Heart left ventricle (tissue), 16 donors: ENCODE data around the gene SLC4A7. TPM values are rescaled to one million over a fixed set of nuclear protein-coding genes. Genes with fewer than 3 reads are reported as not detected.
"Not testable (repeated sequence)": the region's sequence is repeated elsewhere in the genome, so short reads cannot be mapped to it uniquely, and the experiment has no call there.

ENCODE experiments used
- ATAC-seq, 4 donors: fragments of 200-7000 bp; cut with Tn5 transposase; one replicate each; pipeline ENCODE4 v1.9.1; 2020 to 2022; ENCODE audit warnings: moderate library complexity in 4 of 4, mild to moderate bottlenecking in 3 of 4, moderate number of reproducible peaks in 1 of 4
- DNase-seq, 5 donors: peaks; one replicate each; pipeline ENCODE4 v3.0.0-alpha.2; 2020
- H3K27ac ChIP-seq, 12 donors: fragments of 200-600 bp; sonication (generic) in 4 of 12; one replicate each; pipeline versions ENCODE4 v1.5.0 to v1.8.0; 2016 to 2022; ENCODE audit warnings: mild to moderate bottlenecking in 2 of 12
- H3K27me3 ChIP-seq, 9 donors: fragments of 200-600 bp; sonication (generic) in 2 of 9; one replicate each; pipeline versions ENCODE4 v1.5.1 to v1.8.0; 2016 to 2022; ENCODE audit warnings: mild to moderate bottlenecking in 3 of 9
- H3K36me3 ChIP-seq, 9 donors: fragments of 200-600 bp; sonication (generic) in 2 of 9; one replicate each; pipeline versions ENCODE4 v1.5.0 to v1.8.0; 2018 to 2022; ENCODE audit warnings: mild to moderate bottlenecking in 2 of 9
- H3K4me1 ChIP-seq, 12 donors: fragments of 200-600 bp; sonication (generic) in 4 of 12; one replicate each; pipeline versions ENCODE4 v1.5.0 to v1.8.0; 2016 to 2022; ENCODE audit warnings: mild to moderate bottlenecking in 3 of 12
- H3K4me3 ChIP-seq, 12 donors: fragments of 200-600 bp; sonication (generic) in 4 of 12; one replicate each; pipeline versions ENCODE4 v1.5.0 to v1.8.0; 2017 to 2022; ENCODE audit warnings: mild to moderate bottlenecking in 9 of 12, moderate library complexity in 4 of 12
- H3K9me3 ChIP-seq, 12 donors: fragments of 200-600 bp; sonication (generic) in 4 of 12; one replicate each; pipeline versions ENCODE4 v1.5.0 to v1.8.0; 2016 to 2022; ENCODE audit warnings: mild to moderate bottlenecking in 1 of 12
- CTCF ChIP-seq, 12 donors: fragments of 200-600 bp; sonication (generic) in 4 of 12; IDR thresholded peaks; one replicate each; pipeline versions ENCODE4 v1.5.0 to v1.8.0; 2018 to 2022; ENCODE audit warnings: antibody characterized with exemption in 12 of 12, mild to moderate bottlenecking in 5 of 12
- POLR2A ChIP-seq, 2 donors: fragments of 450-650 bp; IDR thresholded peaks; one replicate each; pipeline ENCODE4 v1.6.1; 2017; ENCODE audit warnings: antibody characterized with exemption in 2 of 2, mild to moderate bottlenecking in 2 of 2, moderate library complexity in 2 of 2
- WGBS, 4 donors: extraction: QIAGEN DNeasy Blood & Tissue Kit in 2 of 4; methylation state at CpG; one replicate each; pipeline versions ENCODE4 v1.1.5 to v1.1.7; 2013 to 2018; 5-methylcytosine and 5-hydroxymethylcytosine counted together
- intact Hi-C, 10 donors: fragments of 100-400 bp; cut with DNase I; formaldehyde crosslinking; loops; one replicate each; pipeline versions ENCODE4 v1.11.1 to v1.14.2; 2022
- polyA plus RNA-seq, 2 donors: library from polyadenylated mRNA; stranded (reverse); fragments of 200-250 nt; gene quantifications; one replicate each; pipeline ENCODE4 v1.2.3, GENCODE V29; 2013
- total RNA-seq, 9 donors: library from RNA; depleted of rRNA in 2 of 9; stranded (reverse); fragments of >200 nt in 2 of 9; fragmentation: NEBNext Ultra II Directional in 3 of 9; extraction: Animal tissue kit (Norgen Biotek cat#: 25700) in 3 of 9; gene quantifications; one replicate each; pipeline versions ENCODE4 v1.1.0 to v1.2.4, GENCODE V29; 2016 to 2023
- donor health status: ischemic (EF 13 %, LVEDD 7.1; RV severe dilation, severe dysfunction).
- donor health status: healthy with polysubstance abuse.
- donor health status: DM: no; HTN: yes; CAD: no.
- donor health status: DM: no; HTN: no; CAD: no.
- donor health status: ischemic (EF 25% LVEDD 6.9; RV normal size, moderate dysfunction).
- donor health status: ischemic (EF 25% LVEDD 5.7; RV mildly dilated, moderate dysfunction).
- donor health status: healthy.
- donor health status: DM: yes; HTN: yes; CAD: no.
- donor health status: ischemic (EF 35%, LVEDD 5.7; RV mildly dilated, moderate dysfunction).
- donor health status: nonischemic (EF 11% LVEDD 7.7; RV severe dilation, severe dysfunction).
- donor health status: DM: yes; HTN: yes; CAD: no.
- donor health status: PGD.
- donor health status: ischemic (EF 29% LVEDD 5.4; RV normal size, mild dysfunction).
- donor health status: nonischemic (EF 23%, LVEDD 6.1; RV moderate dilation, normal function).

SLC4A7 gene
- total and polyA plus RNA-seq, 11 donors: 2.2 to 25.4 (median 15.0) TPM

- 93 to 99% (median 96%) methylated on average over 2 of the region's 2 CpGs for WGBS, 4 donors
- intact Hi-C loops: no loop called here
These were observed 54.3 kb downstream of the SLC4A7 start for GRCh38 chr3:27429909-27430308.

GRCh38 chr3:27428446-27428845, 55.7 kb downstream of the SLC4A7 start:
- intact Hi-C loops: no loop called here
- Histone ChIP-seq H3K27ac (no peak overlapping the region), H3K4me3 (no peak overlapping the region), H3K9me3 (no peaks in the 10 kb centered on the region), H3K4me1 (peaks cover 0 to 7% (median 0%) of the 10 kb centered on the region in 12 donors), H3K27me3 (no peaks in the 10 kb centered on the region), H3K36me3 (peaks cover 0 to 64% (median 24%) of the 10 kb centered on the region in 9 donors)
- DNase-seq (no peak), ATAC-seq (no peak)
- no peak for TF ChIP-seq CTCF (IDR thresholded peaks at IDR 0.05)
- no peak for TF ChIP-seq POLR2A (IDR thresholded peaks at IDR 0.05)

More at GRCh38 chr3:27429909-27430308, 54.3 kb downstream of the SLC4A7 start:
- no peak for TF ChIP-seq CTCF (IDR thresholded peaks at IDR 0.05)
- TF ChIP-seq POLR2A (IDR thresholded peaks at IDR 0.05): no peak
- Histone ChIP-seq H3K27me3 (no peaks in the 10 kb centered on the region), H3K9me3 (no peaks in the 10 kb centered on the region), H3K4me1 (peaks cover 0 to 7% (median 0%) of the 10 kb centered on the region in 12 donors), H3K4me3 (no peak overlapping the region), H3K27ac (no peak overlapping the region), H3K36me3 (peaks cover 0 to 70% (median 36%) of the 10 kb centered on the region in 9 donors)
- DNase-seq (no peak), ATAC-seq (no peak)

- peaks cover 0 to 58% (median 19%) of the 10 kb centered on the region in 9 donors for H3K36me3 ChIP-seq
- no peak for DNase-seq
- ATAC-seq: no peak
- 38 to 48% (median 45%) methylated on average over 1 of the region's 1 CpG for WGBS, 4 donors
- H3K4me3 ChIP-seq: no peak overlapping the region
- intact Hi-C loops: no loop called here
- H3K9me3 ChIP-seq: no peaks in the 10 kb centered on the region
- no peak overlapping the region for H3K27ac ChIP-seq
- H3K4me1 ChIP-seq: peaks cover 0 to 7% (median 0%) of the 10 kb centered on the region in 12 donors
- H3K27me3 ChIP-seq: no peaks in the 10 kb centered on the region
- TF ChIP-seq POLR2A (IDR thresholded peaks at IDR 0.05) (no peak), CTCF (IDR thresholded peaks at IDR 0.05) (no peak)
These were observed 57.3 kb downstream of the SLC4A7 start for GRCh38 chr3:27426926-27427325.

- no peaks in the 10 kb centered on the region for H3K9me3 ChIP-seq
- TF ChIP-seq CTCF (IDR thresholded peaks at IDR 0.05): no peak
- TF ChIP-seq POLR2A (IDR thresholded peaks at IDR 0.05): no peak
- H3K4me3 ChIP-seq: no peak overlapping the region
- peaks cover 0 to 58% (median 27%) of the 10 kb centered on the region in 9 donors for H3K36me3 ChIP-seq
- H3K27ac ChIP-seq: no peak overlapping the region
- peaks cover 0 to 2% (median 0%) of the 10 kb centered on the region in 12 donors for H3K4me1 ChIP-seq
- WGBS, 4 donors: 95 to 97% (median 96%) methylated on average over 8 of the region's 8 CpGs
- no peaks in the 10 kb centered on the region for H3K27me3 ChIP-seq
- ATAC-seq (no peak), DNase-seq (no peak)
- intact Hi-C loops: no loop called here
These were observed 58.2 kb downstream of the SLC4A7 start for GRCh38 chr3:27425896-27426565.

GRCh38 chr3:27424812-27425521, 59.2 kb downstream of the SLC4A7 start:
- H3K27ac ChIP-seq, intact Hi-C loops, H3K4me1 ChIP-seq, H3K4me3 ChIP-seq, DNase-seq, ATAC-seq, H3K27me3 ChIP-seq, H3K9me3 ChIP-seq: not testable (repeated sequence)
- WGBS, 4 donors: 94 to 98% (median 98%) methylated on average over 13 of the region's 13 CpGs
- peaks cover 0 to 58% (median 34%) of the 10 kb centered on the region in 9 donors for H3K36me3 ChIP-seq
